ENCODE results near the gene CATSPERD.

Gene CATSPERD

DNA sequence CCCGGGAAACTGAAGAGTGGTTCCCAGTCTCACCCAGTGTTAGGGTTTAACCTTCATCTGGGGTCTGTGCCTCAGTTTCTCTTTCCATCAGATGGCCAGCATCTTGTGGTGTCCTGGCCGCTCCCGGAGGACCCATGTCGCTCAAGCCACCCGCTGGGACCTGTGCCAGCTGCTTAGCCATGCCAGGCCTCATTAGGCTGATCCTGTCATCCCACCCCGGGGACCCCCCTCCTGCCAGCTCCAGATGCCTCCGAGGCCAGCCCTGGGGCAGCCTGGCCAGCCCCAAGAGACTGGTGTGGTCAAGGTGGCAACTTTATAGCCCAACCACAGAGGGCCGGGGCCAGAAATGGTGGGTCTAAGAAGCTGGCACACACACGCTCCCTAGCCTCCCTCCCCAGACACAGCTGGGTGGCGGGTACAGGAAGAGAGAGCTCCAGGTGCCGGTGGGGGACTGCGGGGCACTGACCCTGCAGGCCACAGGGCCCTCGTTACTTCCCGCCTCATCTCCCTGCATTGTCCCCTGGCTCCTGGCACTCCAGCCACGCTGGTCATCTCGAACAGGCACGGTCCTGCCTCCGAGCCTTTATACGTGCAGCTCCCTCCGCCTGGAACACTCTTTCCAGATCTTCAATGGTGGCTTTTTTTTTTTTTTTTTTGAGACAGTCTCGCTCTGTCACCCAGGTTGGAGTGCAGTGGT is 87.8 kb downstream of the CATSPERD start:
- no peak for DNase-seq

GRCh38 chr19:5809053-5809452 is 88.6 kb downstream of the CATSPERD start:
- DNase-seq, result no peak

DNA sequence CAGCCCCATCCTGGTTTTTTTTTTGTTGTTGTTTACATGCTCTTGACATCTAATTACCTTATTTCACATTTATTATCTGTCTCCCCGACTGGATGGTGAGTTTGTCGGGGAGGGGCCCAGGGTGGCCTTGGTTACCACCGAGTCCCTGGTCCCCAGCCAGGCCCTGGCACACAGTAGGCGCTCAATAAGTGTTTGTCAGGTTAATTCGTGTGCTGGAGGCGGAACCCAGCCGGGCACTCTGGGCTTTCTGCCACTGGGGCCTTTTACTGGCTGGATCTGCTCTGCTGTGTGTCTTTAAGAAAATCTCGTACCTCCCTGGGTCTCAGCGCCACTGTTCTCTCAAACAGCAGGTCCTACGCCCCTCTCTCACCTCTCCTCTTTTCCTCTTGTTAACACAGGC is 89.0 kb downstream of the CATSPERD start:
- no peak for DNase-seq

- no peak for DNase-seq
Observed at GRCh38 chr19:5811117-5811516, 90.7 kb downstream of the CATSPERD start.

DNA sequence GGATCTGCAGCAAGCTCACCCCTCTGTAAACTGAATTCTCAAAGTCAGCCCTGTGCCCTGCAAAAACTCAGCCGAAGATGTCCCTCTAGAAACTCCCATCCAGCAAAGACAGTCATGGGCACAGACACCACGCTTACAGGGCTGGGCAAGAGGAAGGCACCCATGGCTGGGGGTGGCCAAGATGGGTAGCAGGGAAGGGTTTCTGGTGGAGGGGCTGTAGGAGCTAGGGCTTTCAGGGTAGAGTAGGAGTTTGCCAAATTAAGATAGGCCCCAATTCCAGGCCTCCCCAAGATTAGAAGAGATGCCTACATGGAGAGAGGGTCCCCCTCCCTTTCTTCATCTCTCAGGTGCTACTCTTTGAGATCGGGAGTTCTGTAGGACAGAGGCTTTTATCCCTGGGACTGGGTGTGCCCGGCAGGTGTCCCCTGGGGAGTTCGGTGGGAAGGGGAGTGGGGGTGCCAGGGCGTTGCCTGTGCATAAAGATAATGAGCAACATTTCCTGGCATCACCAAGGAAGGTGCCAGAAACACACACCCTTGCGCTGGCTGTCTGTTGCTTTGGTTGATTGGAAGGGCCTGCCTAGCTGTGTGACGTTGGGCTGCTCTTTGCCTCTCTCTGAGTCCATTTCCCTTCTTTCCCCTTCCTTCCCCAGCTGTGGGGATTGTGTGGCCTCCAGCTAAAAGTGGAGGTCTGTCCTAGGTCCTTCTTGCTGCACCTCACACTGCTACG is 93.8 kb downstream of the CATSPERD start:
- no peak for DNase-seq

DNA sequence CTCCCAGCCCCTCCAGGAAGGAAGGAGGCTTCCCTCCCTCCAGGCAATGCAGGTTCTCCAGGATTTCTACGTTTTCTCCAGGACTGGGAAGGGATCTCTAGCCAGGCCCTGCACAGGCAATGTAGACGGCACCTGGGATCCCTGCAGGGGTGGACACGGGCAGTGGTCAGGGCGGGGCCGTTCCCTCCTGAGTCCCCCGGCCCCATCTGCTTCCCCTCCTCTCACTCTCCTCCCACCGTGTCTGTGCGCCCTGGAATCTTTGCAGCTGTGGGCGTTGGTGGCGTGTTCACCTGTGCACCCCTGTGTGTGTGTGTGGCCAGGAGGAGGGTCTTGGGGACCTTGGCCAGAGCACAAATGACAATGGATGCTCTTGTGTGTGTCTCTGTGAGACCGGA is 94.4 kb downstream of the CATSPERD start:
- DNase-seq, result no peak

- no peak for DNase-seq
Observed at GRCh38 chr19:5817218-5817617, 96.8 kb downstream of the CATSPERD start.

GRCh38 chr19:5818594-5818993 is 98.2 kb downstream of the CATSPERD start:
- DNase-seq, result no peak

DNA sequence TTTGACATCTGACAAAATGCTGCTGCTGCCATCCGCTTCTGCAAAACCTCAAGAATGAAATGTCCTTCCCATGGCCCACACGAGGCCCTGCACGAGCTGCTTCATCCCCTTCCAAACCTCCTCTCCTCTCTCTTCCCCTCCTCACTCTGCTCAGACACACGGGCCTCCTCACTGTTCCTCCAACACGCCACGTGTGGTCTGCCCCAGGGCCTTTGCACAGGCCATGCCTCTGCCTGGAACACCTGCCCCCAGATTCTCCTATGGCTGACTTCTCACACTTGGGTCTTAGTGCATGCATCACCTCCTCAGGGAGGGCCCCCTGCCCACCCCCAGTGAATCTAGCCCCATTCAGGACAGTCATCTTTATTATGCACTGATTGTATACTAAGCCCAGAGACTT is 100.3 kb downstream of the CATSPERD start:
- no peak for DNase-seq

GRCh38 chr19:5821521-5822180 is 101.2 kb downstream of the CATSPERD start:
- no peak for DNase-seq

- no peak for DNase-seq
Observed at GRCh38 chr19:5822181-5822844, 101.9 kb downstream of the CATSPERD start.

GRCh38 chr19:5823579-5824281 is 103.3 kb downstream of the CATSPERD start:
- DNase-seq, result no peak

- no peak for DNase-seq
Observed at GRCh38 chr19:5824751-5825150, 104.3 kb downstream of the CATSPERD start.

- DNase-seq, result no peak
Observed at GRCh38 chr19:5825178-5825577, 104.7 kb downstream of the CATSPERD start.

DNA sequence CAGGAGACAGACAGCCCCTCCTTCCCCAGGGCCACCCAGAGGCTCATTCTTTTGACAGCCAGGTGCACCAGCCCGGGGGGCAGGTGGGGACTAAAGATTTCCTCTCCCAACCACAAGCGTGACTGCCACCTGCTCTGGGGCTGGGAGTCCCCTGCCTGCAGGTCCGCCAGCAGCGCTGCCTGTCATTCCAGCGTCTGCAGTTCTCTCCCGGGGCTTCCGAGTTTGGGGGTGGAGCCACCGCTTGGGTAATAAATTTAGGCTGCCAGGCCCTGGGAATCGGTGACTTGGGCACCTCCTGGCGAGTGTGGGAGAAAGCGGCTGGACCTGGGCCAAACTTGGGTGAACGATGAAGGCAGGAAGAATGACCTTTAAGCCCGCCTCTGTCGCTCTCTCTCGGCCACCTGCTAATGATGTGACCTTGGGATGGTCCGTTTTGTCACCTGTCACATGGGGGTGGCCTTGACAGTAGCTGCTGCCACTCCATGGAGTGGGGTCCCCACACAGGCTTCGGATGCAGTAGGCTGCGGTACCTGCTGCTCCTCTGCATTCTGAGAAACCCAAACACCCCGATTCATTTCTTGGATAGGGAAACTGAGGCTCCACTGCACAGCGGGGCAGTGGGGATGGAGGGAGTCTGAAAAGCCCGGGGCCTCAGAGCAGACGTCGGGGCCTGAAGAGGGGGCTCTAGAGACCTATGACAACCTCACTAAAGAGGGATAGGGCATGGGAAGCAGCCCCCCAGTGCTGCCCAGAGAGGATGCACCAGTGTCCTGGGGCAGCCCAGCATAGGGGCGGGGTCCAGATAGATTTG is 106.3 kb downstream of the CATSPERD start:
- DNase-seq, result no peak

GRCh38 chr19:5827342-5827890 is 107.0 kb downstream of the CATSPERD start:
- no peak for DNase-seq

- DNase-seq, result no peak
Observed at GRCh38 chr19:5827891-5828660, 107.6 kb downstream of the CATSPERD start.

Measured in amniotic stem cell (primary cell).